Ecto neural progenitor cell (in vitro differentiated cells): Measurements from ENCODE around the gene FAM180A.
"Not testable (repeated sequence)": the region's sequence is repeated elsewhere in the genome, so short reads cannot be mapped to it uniquely, and the experiment has no call there.

Experiments used
- DNase-seq: peaks from one replicate; pipeline ENCODE4 v3.0.0-alpha.2; 2018; ENCODE audit warnings: low spot score

Gene FAM180A

DNA sequence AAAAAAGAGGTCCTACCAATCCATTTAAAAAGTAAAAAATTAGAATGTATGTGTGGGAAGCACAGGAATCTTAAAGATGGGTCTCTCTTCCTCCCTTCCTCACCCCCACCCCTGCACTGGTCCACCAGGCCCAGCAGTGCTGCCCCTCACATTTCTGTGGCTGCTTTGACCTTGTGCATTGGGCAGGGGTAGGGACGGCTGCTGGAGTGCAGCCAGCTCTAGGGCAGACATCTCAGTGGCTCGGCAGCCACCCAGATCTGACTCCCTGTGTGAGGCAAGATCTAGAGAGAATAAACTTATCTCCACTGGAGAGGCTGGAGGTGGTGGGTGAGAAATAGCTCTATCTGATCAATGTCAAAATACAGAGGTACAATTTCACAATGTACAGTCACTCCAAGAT is 6.7 kb downstream of the FAM180A start:
- DNase-seq: no peak

GRCh38 chr7:135740889-135741288 is 7.7 kb downstream of the FAM180A start:
- DNase-seq: no peak

DNA sequence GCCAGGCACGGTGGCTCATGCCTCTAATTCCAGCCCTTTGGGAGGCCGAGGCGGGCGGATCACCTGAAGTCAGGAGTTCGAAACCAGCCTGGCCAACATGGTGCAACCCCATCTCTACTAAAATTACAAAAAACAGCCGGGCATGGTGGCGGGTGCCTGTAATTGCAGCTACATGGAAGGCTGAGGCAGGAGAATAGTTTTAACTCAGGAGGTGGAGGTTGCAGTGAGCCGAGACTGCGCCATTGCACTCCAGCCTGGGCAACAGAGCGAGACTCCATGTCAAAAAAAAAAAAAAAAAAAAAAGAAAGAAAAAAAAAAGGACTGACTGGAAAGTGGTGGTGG is 11.3 kb downstream of the FAM180A start:
- not testable (repeated sequence) for DNase-seq

DNA sequence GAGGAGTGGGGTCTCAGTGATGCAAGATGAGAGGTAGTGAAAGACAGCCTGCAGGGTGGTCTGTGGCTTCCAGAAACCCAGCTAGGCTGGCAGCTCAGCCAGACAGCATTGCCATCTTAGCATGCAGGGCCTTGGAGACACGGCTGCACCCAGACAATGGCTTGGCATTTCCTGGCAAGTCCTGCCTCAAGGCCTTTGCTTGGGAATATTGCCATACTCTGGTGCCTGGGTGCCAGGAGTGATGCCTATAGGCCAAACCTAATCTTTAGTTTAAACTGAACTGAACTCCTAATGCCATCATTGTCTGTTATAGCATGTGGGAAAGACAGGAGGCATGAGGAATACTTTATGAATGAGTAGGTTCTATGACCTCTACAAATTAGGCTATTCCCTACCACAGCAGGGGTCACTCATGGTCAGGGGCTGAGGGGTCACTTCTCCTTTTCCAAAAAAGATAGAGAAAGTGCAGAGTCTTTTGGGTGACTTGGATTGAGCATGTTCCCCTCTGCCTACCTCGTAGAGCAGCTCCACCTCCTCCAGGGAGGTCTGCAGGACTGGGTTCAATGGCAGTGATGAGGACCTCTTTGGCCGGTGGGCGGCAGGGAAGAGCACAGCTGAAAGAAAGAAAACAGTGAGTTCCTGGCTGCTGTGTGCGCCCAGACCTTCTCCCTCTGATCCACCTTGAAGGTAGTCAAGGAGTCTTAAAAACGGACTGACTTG is 11.9 kb downstream of the FAM180A start:
- no peak for DNase-seq

DNA sequence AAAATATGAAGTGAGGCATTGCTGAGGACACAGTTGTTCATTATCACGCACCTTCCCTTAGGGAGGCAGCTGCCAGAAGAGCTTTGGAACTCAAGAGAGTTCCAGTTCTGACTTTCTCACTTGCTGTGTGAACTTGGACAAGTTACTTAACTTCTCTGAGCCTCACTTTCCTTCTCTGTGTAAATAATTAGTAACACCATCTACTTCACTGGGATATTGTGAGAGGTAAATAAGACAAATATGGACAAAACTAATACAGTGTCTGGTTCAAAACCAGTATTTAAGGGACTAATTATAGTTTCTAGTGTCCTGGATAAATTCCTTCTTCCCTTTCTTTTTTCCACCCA is 14.3 kb downstream of the FAM180A start:
- DNase-seq: no peak

DNA sequence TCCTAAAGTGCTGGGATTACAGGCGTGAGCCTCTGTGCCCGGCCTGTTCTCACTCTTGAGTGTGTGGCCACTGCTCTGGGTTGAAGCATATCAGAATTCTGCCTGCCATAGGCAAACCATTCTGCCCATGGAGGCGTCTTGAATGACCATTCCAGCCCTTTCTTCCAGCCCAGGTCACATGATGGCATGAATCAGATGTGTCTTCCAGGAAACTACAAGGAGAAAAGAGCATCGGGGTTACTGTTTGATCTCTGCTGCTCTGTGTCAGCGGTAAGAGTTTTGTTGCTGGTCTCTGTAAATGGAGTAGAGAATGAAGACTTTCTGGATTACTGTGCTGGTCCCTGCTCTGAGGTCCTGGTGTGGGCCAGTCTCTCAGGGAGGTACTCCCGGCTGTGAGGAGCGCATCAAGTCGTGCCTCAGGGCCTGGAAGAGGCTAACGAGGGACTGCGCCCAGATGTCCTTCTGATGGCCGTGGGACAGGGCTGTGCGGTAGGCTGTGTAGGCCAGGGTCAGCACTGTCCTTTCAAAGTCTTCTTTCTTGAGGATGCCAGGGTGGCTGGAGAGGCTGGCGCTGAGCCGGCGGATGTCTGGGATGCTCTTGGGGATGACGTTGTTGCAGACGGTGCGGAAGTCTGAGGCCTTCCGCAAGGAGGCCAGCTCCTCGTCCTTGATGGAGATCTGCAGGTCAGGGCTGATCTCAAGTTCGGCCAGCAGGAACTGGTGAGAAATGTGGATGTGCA is 14.8 kb downstream of the FAM180A start:
- no peak for DNase-seq

- no peak for DNase-seq
These were observed 17.5 kb downstream of the FAM180A start for GRCh38 chr7:135731131-135731530.

- no peak for DNase-seq
These were observed 19.4 kb downstream of the FAM180A start for GRCh38 chr7:135729230-135729629.

DNA sequence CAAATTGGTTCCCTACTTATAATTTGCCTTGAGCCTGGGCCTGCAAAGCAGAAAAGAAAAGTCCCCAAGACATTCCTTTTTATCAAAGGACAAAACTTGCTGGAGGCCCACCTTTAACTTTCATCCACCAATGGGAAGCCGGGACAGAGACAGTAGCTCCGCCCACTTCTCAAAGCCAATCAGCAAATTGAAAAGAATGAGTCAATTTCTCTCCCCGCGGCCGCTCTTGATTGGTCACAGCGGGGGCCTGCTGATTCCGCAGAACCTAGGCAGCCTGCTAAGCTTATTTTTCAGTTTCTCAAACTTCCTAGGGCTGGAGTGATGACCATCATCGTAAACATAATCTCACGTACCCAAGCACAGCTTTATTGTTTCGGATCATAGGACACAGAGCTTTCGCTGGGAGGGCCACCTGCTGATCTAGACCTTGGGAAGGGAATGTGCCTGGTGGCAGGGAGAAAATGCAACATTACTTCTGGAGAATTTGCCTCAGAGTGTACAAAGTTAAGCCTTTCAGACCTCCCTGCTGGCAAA is 20.4 kb downstream of the FAM180A start, which contains the start of gene SLC13A4:
Gene SLC13A4, minus strand, starts transcription at position 51 of the 534 bp plus-strand sequence. CDS start 690 bp downstream, outside the sequence.
- DNase-seq: peak; percentile 77

DNA sequence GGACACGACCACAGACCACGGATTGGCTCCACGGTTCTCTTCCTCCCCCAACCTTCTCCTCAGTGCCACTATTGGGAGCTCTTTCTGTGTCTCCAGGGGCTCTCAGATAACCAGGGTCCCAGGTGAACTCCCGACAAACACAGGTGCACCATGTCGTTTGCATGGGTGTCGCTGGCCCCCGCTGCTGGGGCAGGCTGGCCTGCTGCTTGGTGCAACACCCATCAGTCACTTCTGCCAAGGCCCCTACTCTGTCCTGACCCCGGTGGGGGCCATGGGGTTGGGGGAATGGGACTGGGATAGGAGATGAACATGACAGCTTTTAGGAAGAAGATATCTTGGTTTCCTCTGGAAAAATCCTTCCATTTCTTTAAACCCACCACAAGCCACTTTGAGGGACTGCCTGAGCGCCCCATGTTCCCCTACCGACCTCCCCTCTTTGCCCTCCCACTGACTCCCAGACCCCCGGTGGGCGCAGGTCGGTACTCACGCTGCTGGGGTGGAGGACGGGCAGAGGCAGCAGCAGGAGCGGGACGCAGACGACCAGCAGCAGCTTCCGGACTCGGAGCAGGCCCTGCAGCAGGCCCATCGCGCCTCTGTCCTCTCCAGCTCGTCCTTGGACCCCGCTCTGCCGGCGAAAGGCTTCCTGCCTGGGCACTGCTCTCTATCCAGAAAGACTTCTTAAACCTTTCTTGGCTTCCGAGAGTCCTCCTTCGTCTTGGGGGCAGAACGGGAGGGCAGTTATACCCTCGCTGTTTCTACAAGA is 21.5 kb downstream of the FAM180A start:
- DNase-seq: no peak

- no peak for DNase-seq
These were observed 22.3 kb downstream of the FAM180A start for GRCh38 chr7:135726276-135726788.

DNA sequence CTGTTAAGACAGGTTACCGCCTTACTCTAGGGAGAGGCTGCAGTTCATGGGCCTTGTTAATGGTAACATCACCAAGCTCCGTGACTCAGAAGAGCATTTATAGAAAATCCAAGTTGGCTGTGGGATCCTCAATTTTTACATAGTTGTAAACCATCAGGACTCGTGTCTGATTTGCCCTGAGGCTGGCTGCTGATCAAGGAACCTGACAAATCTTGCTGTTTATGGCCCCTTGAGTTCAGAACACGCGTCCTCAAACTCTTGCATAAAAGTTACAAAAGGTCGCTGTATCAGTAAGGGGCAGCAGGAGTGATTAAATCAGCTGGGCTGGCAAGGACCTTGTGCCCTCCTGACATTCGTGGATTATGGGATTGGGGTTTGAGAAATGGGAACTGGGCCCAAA is 25.2 kb downstream of the FAM180A start:
- DNase-seq: no peak

DNA sequence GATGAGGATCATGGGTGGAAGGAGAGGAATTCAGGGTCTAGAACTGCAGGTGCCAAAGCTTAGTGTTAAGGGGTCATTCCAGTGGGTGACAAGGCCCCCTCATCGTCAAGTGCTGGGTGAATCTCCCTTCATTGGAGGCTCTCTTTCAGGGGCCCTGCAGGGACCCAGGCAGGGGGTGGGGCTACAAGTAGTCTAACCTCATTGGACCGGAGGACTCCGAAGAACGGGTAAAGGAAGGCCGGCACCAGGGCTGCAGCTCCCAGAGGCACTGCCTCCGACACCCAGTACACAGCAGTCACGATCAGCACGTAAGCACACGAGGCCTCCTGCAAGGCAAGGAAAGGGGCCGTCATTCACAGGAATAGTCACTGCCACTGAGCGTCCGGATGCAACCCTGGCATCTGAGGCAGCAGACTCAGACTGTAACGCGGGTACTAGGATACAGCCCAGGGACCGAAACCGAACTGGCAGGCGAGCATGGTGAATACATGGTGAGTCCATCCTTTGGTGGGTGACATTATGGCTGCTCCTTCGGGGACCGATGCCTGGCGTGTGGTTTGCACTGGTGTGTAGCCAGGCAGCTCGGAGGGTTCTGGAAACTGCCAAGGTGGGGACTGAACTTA is 27.3 kb downstream of the FAM180A start:
- no peak for DNase-seq

DNA sequence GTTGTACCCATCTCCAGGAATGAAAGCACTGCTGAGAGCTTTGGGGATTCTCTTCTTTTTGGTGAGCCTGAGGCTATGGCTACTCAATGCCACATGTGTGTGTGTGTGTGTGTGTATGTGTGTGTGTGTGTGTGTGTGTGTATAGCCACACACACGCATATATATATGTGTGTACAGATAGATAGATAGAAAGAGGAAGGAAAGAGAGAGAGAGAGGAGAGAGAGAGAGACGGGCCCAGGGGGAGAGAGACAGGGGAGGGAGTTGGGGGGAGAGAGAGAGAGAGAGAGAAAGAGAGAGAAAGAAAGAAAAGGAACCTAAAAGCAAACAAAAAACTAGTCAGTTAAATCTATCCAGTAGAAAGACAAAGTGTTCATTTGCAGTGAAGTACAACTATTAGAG is 28.9 kb downstream of the FAM180A start:
- no peak for DNase-seq

GRCh38 chr7:135718794-135719437 is 29.7 kb downstream of the FAM180A start:
- DNase-seq: no peak

DNA sequence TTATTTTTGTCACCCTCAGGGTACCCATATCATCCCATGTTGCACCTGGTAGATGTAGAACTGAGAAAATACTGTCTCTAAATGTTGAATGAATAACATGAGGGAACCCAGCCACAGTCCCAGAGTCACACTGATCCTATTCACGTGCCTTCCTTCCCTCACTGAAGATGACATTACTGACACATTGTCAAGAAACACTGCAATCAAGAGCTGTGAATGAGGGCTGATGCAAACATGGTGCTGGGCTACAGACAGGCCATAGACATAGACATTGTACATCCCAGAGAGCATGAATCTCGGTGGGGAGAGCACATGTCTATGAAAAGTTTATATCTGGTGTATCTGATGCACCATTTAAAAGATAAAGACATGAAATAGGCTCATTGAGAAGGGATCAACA is 30.4 kb downstream of the FAM180A start:
- no peak for DNase-seq

DNA sequence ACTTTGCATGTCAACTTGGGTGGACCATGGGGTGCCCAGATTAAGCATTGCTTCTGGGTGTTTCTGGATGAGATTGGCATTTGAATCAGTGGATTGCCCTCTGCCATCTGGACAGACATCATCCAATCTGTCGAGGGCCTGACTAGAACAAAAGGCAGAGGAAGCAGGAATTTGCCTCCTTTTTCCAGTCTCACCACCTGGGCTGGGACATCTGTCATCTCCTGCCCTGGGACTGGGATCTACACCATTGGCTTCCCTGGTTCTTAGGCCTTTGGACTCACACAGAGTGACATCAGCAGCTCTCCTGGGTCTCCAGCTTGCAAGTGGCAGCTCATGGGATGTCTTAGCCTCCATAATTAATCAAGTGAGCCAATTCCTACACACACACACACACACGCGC is 30.9 kb downstream of the FAM180A start:
- DNase-seq: no peak

- no peak for DNase-seq
These were observed 31.9 kb downstream of the FAM180A start for GRCh38 chr7:135716677-135717238.

GRCh38 chr7:135715673-135716072 is 32.9 kb downstream of the FAM180A start:
- DNase-seq: no peak

DNA sequence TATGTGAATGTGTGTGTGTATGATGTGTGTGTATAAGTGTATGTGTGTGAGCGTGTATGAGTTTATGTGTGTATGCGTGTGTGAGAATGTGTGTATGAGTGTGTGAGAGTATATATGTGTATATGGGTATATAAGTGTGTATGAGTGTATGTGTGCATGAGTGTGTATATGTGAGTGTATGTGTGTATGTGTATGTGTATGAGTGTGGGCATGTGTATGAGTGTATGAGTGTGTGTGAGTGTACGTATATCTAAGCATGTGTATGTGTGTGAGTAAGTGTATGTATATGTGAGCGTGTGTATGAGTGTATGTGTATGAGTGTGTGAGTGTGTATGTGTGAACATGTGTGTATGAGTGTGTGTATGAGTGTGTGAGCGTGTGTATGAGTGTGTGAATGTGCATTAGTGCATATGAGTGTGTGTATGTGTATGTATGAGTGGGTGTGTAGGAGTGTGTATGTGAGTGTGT is 33.5 kb downstream of the FAM180A start:
- DNase-seq: no peak

GRCh38 chr7:135714534-135715009 is 34.0 kb downstream of the FAM180A start:
- peak; percentile 81 for DNase-seq
